Measurements from ENCODE around the gene GPX1. TPM values are rescaled to one million over a fixed set of nuclear protein-coding genes. Genes with fewer than 3 reads are reported as not detected.
A peak's percentile ranks its signal among the peaks of the same experiment; 100 is the strongest.
"Not testable (repeated sequence)": the region's sequence is repeated elsewhere in the genome, so short reads cannot be mapped to it uniquely, and the experiment has no call there.

GPX1 gene
- total RNA-seq, 1 experiment from 2014 or later: 589 TPM

DNA sequence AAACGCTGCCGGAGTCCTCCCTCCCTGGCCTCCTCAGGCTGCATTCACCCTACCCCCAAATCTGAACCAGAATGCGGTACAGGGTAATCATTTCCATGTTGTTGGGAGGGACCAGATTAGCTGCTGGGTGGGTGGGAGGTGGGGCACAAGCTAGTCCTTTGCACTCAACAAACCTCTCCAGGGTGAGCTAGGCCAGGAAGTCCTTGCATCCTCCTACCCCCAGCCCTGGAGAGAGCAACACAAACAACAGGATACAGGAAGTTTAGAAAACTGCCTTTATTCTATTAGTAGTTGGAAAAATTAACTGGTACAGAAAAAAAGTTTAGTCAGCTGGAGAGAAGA is 702 bp upstream of the GPX1 start:
- Mint-ChIP-seq H3K36me3 (ENCODE audit: insufficient read depth, unreplicated experiment) (peaks cover 98% of the 10 kb centered on the region), H3K27me3 (ENCODE audit: insufficient read depth, unreplicated experiment) (no peaks in the 10 kb centered on the region), H3K4me3 (ENCODE audit: unreplicated experiment) (peak overlapping the region; percentile 95), H3K27ac (ENCODE audit: low read depth, unreplicated experiment) (peak overlapping the region; percentile 78), H3K9me3 (ENCODE audit: unreplicated experiment) (no peaks in the 10 kb centered on the region), H3K4me1 (ENCODE audit: insufficient read depth, unreplicated experiment) (peaks cover 14% of the 10 kb centered on the region)
- CTCF ChIA-PET: interaction anchor here (0.6 to 1.3 kb wide), 2 partner anchors 11 to 19 kb away, joined by 5 to 6 read pairs; partner anchors contain the start of gene USP4
- intact Hi-C loops (cut with micrococcal nuclease): loop anchor here (1.0 to 2.0 kb wide), 3 partner anchors 18 to 53 kb away; partner anchors contain the start of genes TCTA and USP4
- TF ChIP-seq, protein P1, sequence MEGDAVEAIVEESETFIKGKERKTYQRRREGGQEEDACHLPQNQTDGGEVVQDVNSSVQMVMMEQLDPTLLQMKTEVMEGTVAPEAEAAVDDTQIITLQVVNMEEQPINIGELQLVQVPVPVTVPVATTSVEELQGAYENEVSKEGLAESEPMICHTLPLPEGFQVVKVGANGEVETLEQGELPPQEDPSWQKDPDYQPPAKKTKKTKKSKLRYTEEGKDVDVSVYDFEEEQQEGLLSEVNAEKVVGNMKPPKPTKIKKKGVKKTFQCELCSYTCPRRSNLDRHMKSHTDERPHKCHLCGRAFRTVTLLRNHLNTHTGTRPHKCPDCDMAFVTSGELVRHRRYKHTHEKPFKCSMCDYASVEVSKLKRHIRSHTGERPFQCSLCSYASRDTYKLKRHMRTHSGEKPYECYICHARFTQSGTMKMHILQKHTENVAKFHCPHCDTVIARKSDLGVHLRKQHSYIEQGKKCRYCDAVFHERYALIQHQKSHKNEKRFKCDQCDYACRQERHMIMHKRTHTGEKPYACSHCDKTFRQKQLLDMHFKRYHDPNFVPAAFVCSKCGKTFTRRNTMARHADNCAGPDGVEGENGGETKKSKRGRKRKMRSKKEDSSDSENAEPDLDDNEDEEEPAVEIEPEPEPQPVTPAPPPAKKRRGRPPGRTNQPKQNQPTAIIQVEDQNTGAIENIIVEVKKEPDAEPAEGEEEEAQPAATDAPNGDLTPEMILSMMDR (IDR thresholded peaks at IDR 0.05; ENCODE audit: unreplicated experiment): no peak
- no TSS peak for BruUV-seq (replicated peaks)
- no peak for DNase-seq (ENCODE audit: unreplicated experiment)
- POLR2A ChIA-PET: interaction anchor here (0.6 to 4.8 kb wide), 23 partner anchors 11 to 365 kb away, joined by 3 to 74 read pairs (median 8); partner anchors contain the start of genes DAG1, NDUFAF3, NICN1 and QRICH1

- H3K27me3 Mint-ChIP-seq (ENCODE audit: insufficient read depth, unreplicated experiment); H3K9me3 Mint-ChIP-seq (ENCODE audit: unreplicated experiment): not testable (repeated sequence)
- POLR2A ChIA-PET: interaction anchor here (0.8 to 4.8 kb wide), 17 partner anchors 9 to 264 kb away, joined by 3 to 74 read pairs (median 8); partner anchors contain the start of genes DAG1, NICN1, QRICH1 and RHOA
- CTCF ChIA-PET: interaction anchor here (0.8 kb wide), 1 partner anchor 264 kb away, joined by 3 read pairs; the partner anchor contains the start of gene QRICH1
- H3K27ac Mint-ChIP-seq (ENCODE audit: low read depth, unreplicated experiment): peak overlapping the region; percentile 78
- peak overlapping the region; percentile 95 for H3K4me3 Mint-ChIP-seq (ENCODE audit: unreplicated experiment)
- BruUV-seq (replicated peaks): TSS peak; percentile 80
- peaks cover 98% of the 10 kb centered on the region for H3K36me3 Mint-ChIP-seq (ENCODE audit: insufficient read depth, unreplicated experiment)
- H3K4me1 Mint-ChIP-seq (ENCODE audit: insufficient read depth, unreplicated experiment): peaks cover 21% of the 10 kb centered on the region
- DNase-seq (ENCODE audit: unreplicated experiment): peak; percentile 88
- intact Hi-C loops (cut with micrococcal nuclease): loop anchor here (1.0 to 2.0 kb wide), 4 partner anchors 17 to 55 kb away; partner anchors contain the start of genes TCTA and USP4
These were observed 523 bp downstream of the GPX1 start for GRCh38 chr3:49357443-49358216.

GRCh38 chr3:49357095-49357442 is 1.1 kb downstream of the GPX1 start:
- Mint-ChIP-seq H3K27ac (ENCODE audit: low read depth, unreplicated experiment) (peak overlapping the region; percentile 78), H3K4me1 (ENCODE audit: insufficient read depth, unreplicated experiment) (peaks cover 26% of the 10 kb centered on the region), H3K36me3 (ENCODE audit: insufficient read depth, unreplicated experiment) (peaks cover 93% of the 10 kb centered on the region), H3K4me3 (ENCODE audit: unreplicated experiment) (peak overlapping the region; percentile 95)
- POLR2A ChIA-PET: interaction anchor here (0.8 to 4.8 kb wide), 14 partner anchors 8 to 263 kb away, joined by 3 to 74 read pairs (median 7); partner anchors contain the start of genes QRICH1, RHOA, TCTA and USP19
- H3K27me3 Mint-ChIP-seq (ENCODE audit: insufficient read depth, unreplicated experiment); CTCF ChIA-PET; H3K9me3 Mint-ChIP-seq (ENCODE audit: unreplicated experiment); BruUV-seq (replicated peaks): not testable (repeated sequence)
- intact Hi-C loops (cut with micrococcal nuclease): loop anchor here (1.0 kb wide), 1 partner anchor 30 kb away; no protein-coding TSS in a partner anchor
- DNase-seq (ENCODE audit: unreplicated experiment): peak; percentile 26

DNA sequence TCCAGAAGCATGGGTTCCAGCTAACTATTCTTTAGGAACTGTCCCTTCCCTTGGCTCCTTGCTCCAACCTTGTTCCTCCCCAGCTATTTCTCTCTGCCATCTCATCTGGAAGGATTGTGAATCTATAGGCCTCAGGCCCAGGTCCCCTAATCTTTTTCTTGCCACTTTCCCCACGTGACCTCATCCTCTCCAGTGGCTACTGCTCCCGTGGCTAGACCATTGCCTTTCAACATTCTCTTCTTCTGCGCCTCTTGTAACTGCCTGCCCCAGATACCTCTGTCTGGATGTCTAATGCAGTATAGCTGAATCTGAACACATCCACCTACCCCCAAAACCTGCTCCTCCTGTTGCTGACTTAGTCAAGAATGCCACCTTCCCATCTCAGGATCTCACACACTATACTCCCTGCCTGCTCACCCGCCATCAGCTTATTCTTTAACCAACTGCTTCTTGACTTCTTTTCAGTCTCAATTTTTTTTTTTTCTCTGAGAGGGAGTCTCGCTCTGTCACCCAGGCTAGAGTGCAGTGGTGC is 5.2 kb downstream of the GPX1 start:
- intact Hi-C loops (cut with micrococcal nuclease): no loop called here
- Mint-ChIP-seq H3K36me3 (ENCODE audit: insufficient read depth, unreplicated experiment) (peaks cover 54% of the 10 kb centered on the region), H3K4me1 (ENCODE audit: insufficient read depth, unreplicated experiment) (peaks cover 34% of the 10 kb centered on the region), H3K4me3 (ENCODE audit: unreplicated experiment) (no peak overlapping the region), H3K9me3 (ENCODE audit: unreplicated experiment) (no peaks in the 10 kb centered on the region), H3K27me3 (ENCODE audit: insufficient read depth, unreplicated experiment) (no peaks in the 10 kb centered on the region), H3K27ac (ENCODE audit: low read depth, unreplicated experiment) (peak overlapping the region; percentile 82)
- BruUV-seq (replicated peaks): no TSS peak
- TF ChIP-seq, protein P1 (IDR thresholded peaks at IDR 0.05; ENCODE audit: unreplicated experiment): no peak
- DNase-seq (ENCODE audit: unreplicated experiment): no peak
- ChIA-PET CTCF (interaction anchor here (0.5 to 3.0 kb wide), 3 partner anchors 13 to 331 kb away, joined by 5 to 12 read pairs (median 7); partner anchors contain the start of gene USP4), POLR2A (interaction anchor here (0.9 to 4.1 kb wide), 9 partner anchors 12 to 259 kb away, joined by 3 to 23 read pairs (median 5); partner anchors contain the start of genes DAG1, QRICH1, RHOA and TCTA)
